Thymus (tissue), 11 donors: ENCODE data around the gene DHRS7. TPM values are rescaled to one million over a fixed set of nuclear protein-coding genes. Genes with fewer than 3 reads are reported as not detected.
A peak's percentile ranks its signal among the peaks of the same experiment; 100 is the strongest.

ENCODE experiments used
- DNase-seq, 9 donors: peaks; one replicate each; pipeline ENCODE4 v3.0.0-alpha.2; 2013; ENCODE audit warnings: low spot score in 9 of 9, low read depth in 6 of 9, missing footprints in 1 of 9
- H3K27ac ChIP-seq, 2 donors: one replicate each; pipeline ENCODE4 v1.5.1; 2013; ENCODE audit warnings: control low read depth in 1 of 2, low read depth in 1 of 2, low read length in 1 of 2, mild to moderate bottlenecking in 1 of 2, moderate library complexity in 1 of 2
- H3K27me3 ChIP-seq, 2 donors: one replicate each; pipeline ENCODE4 v1.5.1; 2013; ENCODE audit warnings: low read length in 1 of 2; ENCODE audit not compliant: control insufficient read depth in 2 of 2, insufficient read depth in 1 of 2
- H3K36me3 ChIP-seq, 2 donors: one replicate each; pipeline ENCODE4 v1.5.1; 2013; ENCODE audit warnings: low read length in 1 of 2, mild to moderate bottlenecking in 1 of 2, moderate library complexity in 1 of 2; ENCODE audit not compliant: control insufficient read depth in 2 of 2, insufficient read depth in 2 of 2
- H3K4me1 ChIP-seq, 2 donors: one replicate each; pipeline ENCODE4 v1.5.1; 2013; ENCODE audit warnings: low read length in 2 of 2; ENCODE audit not compliant: control insufficient read depth in 2 of 2, insufficient read depth in 2 of 2
- H3K4me3 ChIP-seq, 2 donors: one replicate each; pipeline ENCODE4 v1.5.1; 2013; ENCODE audit warnings: low read length in 2 of 2, control low read depth in 1 of 2, mild to moderate bottlenecking in 1 of 2
- H3K9me3 ChIP-seq, 2 donors: one replicate each; pipeline ENCODE4 v1.5.1; 2013; ENCODE audit warnings: low read length in 1 of 2, mild to moderate bottlenecking in 1 of 2; ENCODE audit not compliant: control insufficient read depth in 2 of 2, insufficient read depth in 1 of 2
- WGBS: extraction: QIAGEN DNeasy Blood & Tissue Kit; methylation state at CpG from one replicate; pipeline ENCODE4 v1.1.7; 2013; 5-methylcytosine and 5-hydroxymethylcytosine counted together
- polyA plus RNA-seq: library from polyadenylated mRNA; stranded (reverse); fragments of 200-250 nt; gene quantifications from one replicate; pipeline ENCODE4 v1.2.3, GENCODE V29; 2013
- total RNA-seq: library from RNA; stranded (reverse); fragments of 120-200 nt; gene quantifications from one replicate; pipeline ENCODE4 v1.2.4, GENCODE V29; 2013
- donor health status: healthy.

The DHRS7 gene
- total and polyA plus RNA-seq, 2 donors: 40.7 to 63.7 TPM

DNA sequence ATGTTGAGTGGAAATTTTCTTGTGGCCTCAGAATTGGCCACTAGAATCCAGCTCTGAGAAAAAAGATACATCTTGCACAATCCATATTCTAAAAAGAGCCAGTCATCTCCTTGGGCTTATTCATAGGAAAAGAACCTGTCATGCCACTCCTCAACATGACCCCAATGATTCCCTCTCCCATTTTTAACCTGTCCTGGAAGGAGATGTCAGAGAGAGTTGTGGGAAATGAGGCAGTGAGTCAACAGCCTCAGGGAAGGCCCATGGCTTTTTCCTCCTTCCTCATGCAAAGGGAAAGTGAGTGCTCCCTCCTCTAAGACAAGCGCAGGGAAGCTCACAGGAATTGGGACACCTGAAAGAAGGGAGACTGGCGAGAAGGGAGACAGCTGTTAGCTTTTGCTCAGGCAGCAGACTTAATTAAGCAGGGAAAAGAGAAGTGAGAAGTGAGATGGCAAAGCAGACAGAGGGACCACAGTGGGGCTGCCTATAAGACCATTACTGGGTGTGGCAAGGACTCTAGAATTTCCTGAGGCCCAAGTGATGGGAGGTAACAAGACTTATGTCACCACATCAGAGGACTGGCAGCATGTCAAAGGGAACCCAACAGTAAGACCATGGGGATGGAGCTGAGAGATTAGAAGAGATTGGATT lies 10.2 kb upstream of the DHRS7 start:
- DNase-seq: no peak
- H3K4me1 ChIP-seq: no peaks in the 10 kb centered on the region
- no peaks in the 10 kb centered on the region for H3K9me3 ChIP-seq
- H3K27ac ChIP-seq: peak overlapping the region in 1 of 2 donors; percentile 31
- H3K27me3 ChIP-seq: no peaks in the 10 kb centered on the region
- no peak overlapping the region for H3K4me3 ChIP-seq
- WGBS: 77% methylated on average over 2 of the region's 2 CpGs
- no peaks in the 10 kb centered on the region for H3K36me3 ChIP-seq

DNA sequence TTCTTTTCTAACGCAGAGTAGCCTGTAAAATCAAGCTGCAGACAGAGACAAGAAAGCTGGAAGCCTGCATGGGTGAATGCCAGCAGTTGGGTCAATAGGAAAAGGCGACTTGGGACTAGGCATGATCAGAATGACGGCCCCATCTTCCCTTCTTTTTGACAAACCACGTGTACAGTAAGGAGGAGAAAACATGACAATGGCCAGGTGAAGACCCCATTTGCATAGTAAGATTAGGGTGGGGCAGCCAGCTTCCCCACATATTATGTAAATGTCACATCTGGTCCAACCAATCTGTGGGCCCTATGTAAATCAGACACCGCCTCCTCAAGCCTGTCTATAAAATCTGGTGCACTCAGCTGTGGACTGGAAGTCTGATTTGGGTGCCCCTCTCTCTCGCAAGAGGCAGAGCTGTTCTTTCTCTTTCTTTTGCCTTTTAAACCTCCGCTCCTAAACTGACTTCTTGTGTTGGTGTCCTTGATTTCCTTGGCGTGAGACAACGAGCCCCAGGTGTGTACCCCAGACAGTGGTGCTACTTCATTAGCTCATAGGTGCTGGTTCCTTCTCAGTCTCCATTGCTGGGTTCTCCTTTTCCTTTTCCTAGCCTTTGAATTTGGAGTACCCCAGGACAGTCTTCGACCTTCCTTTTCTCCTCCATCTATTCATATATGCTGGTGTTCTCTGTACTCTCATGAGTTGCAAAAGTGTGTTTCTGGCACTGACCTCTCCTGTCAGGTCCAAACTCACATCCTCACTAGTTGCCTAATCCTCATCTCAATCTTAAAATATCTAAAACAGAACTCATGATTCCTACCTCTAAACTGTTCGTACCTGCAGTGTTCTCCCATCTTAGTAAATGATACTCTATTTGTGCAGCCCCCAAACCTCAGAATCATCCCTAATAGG lies 9.4 kb upstream of the DHRS7 start:
- DNase-seq: peak in 1 of 9 donors; percentile 25
- H3K27ac ChIP-seq: no peak overlapping the region
- no peak overlapping the region for H3K4me3 ChIP-seq
- WGBS: 86% methylated on average over 11 of the region's 11 CpGs
- no peaks in the 10 kb centered on the region for H3K9me3 ChIP-seq
- no peaks in the 10 kb centered on the region for H3K36me3 ChIP-seq
- H3K27me3 ChIP-seq: no peaks in the 10 kb centered on the region
- no peaks in the 10 kb centered on the region for H3K4me1 ChIP-seq

DNA sequence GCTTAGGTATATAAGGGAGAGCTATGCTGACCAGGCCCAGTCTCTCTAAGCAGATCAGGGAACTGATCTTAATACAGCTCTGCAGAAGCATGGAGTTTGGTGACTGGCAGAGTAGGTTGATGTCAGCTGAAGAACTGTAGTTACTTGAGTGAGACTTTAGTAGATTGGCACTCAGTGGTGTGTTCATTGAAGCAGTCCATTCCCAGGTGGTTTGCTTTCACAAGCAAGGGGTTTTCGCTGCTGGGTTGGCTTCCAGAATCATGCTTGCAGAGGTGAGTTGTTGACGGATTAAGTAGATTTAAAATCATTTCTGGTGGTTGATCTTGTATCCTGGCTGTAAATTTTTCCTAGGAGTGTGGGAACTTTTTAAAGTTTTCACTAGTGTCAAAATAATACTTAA lies 6.5 kb upstream of the DHRS7 start:
- no peak overlapping the region for H3K27ac ChIP-seq
- no peaks in the 10 kb centered on the region for H3K4me1 ChIP-seq
- H3K9me3 ChIP-seq: no peaks in the 10 kb centered on the region
- WGBS: 97% methylated on average over 2 of the region's 2 CpGs
- no peaks in the 10 kb centered on the region for H3K36me3 ChIP-seq
- H3K4me3 ChIP-seq: no peak overlapping the region
- H3K27me3 ChIP-seq: no peaks in the 10 kb centered on the region
- DNase-seq: no peak

DNA sequence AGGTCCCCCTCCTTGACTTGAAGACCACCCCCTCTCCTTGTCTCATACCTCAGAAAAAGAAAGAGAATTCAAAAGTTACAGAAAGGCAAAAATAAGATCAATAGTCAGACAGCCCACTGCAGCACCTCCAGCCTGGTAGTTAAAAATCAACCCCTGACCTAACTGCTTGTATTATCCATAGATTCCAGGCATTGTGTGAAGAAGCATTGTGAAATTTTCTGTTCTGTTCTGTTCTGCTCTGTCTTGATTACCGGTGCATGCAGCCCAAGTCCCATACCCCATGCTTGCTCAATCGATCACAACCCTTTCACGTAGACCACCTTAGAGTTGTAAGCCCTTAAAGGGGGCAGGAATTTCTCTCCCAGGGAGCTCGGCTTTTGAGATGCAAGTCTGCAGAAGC lies 5.8 kb upstream of the DHRS7 start:
- no peaks in the 10 kb centered on the region for H3K27me3 ChIP-seq
- WGBS: 98% methylated on average over 4 of the region's 4 CpGs
- H3K36me3 ChIP-seq: no peaks in the 10 kb centered on the region
- no peak overlapping the region for H3K4me3 ChIP-seq
- no peak for DNase-seq
- H3K9me3 ChIP-seq: no peaks in the 10 kb centered on the region
- H3K4me1 ChIP-seq: no peaks in the 10 kb centered on the region
- H3K27ac ChIP-seq: no peak overlapping the region

DNA sequence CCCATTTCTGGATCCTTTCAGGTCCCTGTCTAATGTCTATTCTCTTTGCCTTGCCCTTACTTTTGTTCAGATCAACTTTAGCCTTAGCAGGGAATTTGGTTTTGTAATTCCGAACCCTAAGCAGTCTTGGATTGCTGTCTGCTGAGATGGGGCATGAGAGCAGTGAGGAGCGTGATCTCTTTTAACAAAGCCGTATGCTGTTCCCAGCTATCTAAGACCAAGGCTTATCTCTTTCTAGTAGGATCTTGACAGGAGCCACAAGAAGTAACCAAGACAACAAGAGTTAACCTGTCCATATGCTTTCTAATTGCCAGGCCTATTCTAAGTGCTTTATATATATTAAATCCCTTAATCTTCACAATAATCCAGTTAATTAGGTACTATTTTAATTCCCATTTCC lies 4.5 kb upstream of the DHRS7 start:
- no peak overlapping the region for H3K4me3 ChIP-seq
- no peak overlapping the region for H3K27ac ChIP-seq
- no peak for DNase-seq
- H3K4me1 ChIP-seq: peaks cover 0 to 6% of the 10 kb centered on the region in 2 donors
- no peaks in the 10 kb centered on the region for H3K27me3 ChIP-seq
- whole genome bisulfite sequencing: 97% methylated on average over 3 of the region's 3 CpGs
- no peaks in the 10 kb centered on the region for H3K9me3 ChIP-seq
- no peaks in the 10 kb centered on the region for H3K36me3 ChIP-seq

DNA sequence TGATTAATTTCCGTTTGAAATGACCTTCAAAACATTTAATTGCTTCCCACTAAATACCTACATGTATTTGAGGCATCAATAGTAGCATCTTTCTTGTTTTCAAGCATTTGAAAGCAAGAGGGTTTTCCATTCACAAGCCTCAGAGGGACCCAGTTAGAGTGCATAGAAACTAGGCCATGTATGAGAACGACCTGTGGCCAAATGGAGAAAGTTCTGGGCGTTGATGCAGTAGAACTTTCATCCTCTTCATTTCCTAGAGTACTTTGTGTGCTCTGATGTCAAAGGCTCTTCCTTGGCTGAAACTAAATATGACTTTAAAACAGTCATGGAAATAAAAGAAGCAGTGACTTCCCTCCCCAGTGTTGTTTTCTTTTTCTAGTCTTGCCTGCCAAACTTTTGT lies 944 bp upstream of the DHRS7 start:
- H3K36me3 ChIP-seq: no peaks in the 10 kb centered on the region
- no peaks in the 10 kb centered on the region for H3K9me3 ChIP-seq
- H3K4me1 ChIP-seq: peaks cover 0 to 11% of the 10 kb centered on the region in 2 donors
- 86% methylated on average over 3 of the region's 3 CpGs for WGBS
- H3K27ac ChIP-seq: no peak overlapping the region
- no peaks in the 10 kb centered on the region for H3K27me3 ChIP-seq
- no peak overlapping the region for H3K4me3 ChIP-seq
- DNase-seq: peak in 1 of 9 donors; percentile 6

DNA sequence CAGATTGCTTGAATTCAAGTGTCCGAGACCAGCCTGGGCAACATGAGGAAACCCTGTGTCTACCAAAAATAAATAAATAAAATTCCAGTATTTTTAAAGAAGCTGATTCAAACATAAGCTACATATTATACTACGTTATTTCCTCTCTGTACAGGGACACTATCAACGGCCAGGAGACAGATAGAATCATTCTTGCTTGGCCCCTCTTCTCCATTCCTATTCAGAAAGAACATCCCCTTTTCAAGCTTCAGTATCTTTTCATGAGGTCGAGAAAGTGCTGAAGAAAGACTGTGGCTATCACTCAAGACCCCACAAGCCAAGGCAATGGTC lies 314 bp upstream of the DHRS7 start:
- Histone ChIP-seq H3K4me1 (peaks cover 0 to 11% of the 10 kb centered on the region in 2 donors), H3K9me3 (peaks cover 0 to 1% of the 10 kb centered on the region in 2 donors), H3K36me3 (no peaks in the 10 kb centered on the region), H3K27ac (peak overlapping the region; percentile 8 to 98), H3K27me3 (no peaks in the 10 kb centered on the region), H3K4me3 (peak overlapping the region; percentile 33 to 98)
- DNase-seq: no peak
- 6% methylated on average over 4 of the region's 4 CpGs for WGBS

DNA sequence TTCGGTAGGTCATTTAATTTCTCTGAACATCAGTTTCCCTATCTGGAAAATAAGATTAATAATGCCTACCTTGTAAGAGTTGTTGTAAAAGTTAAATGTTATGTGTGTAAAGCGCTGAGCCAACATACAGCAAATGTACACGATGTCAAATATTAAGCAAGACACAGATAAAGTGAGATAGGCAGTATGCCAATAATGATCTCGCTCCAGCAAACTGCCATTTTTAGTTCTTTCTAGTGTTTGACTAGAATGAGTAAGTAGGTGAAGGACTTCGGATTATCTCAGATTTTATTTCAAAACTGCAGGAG lies 840 bp downstream of the DHRS7 start:
- no peaks in the 10 kb centered on the region for H3K36me3 ChIP-seq
- peak overlapping the region; percentile 83 to 98 for H3K4me3 ChIP-seq
- 25% methylated on average over 5 of the region's 5 CpGs for WGBS
- DNase-seq: no peak
- H3K27ac ChIP-seq: peak overlapping the region; percentile 93 to 98
- peaks cover 0 to 11% of the 10 kb centered on the region in 2 donors for H3K4me1 ChIP-seq
- H3K27me3 ChIP-seq: no peaks in the 10 kb centered on the region
- H3K9me3 ChIP-seq: peaks cover 0 to 3% of the 10 kb centered on the region in 2 donors

DNA sequence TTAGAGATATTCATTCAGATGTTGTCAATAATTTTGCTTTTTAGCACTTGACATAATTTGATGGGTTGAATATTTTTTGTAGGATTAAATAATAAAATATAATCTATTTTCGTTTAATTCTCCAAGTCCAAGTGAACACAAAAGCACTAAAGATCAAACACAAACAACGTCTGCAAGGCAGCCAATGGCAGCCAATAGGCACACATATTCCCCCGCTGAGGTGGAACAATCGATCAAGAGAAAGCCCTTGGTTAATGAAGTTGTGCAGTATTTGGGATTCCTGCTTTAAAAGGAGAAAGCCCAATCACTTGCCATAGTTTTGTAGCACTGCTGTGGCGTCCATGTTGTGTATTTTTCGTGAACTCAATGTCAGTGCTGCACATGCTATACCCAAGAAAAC lies 1.5 kb downstream of the DHRS7 start:
- Histone ChIP-seq H3K4me3 (no peak overlapping the region), H3K4me1 (peaks cover 0 to 11% of the 10 kb centered on the region in 2 donors), H3K27me3 (no peaks in the 10 kb centered on the region), H3K36me3 (no peaks in the 10 kb centered on the region), H3K9me3 (peaks cover 0 to 3% of the 10 kb centered on the region in 2 donors), H3K27ac (no peak overlapping the region)
- peak in 1 of 9 donors; percentile 6 for DNase-seq
- WGBS: 96% methylated on average over 6 of the region's 6 CpGs
